Stimulated activated naive CD4-positive, alpha-beta T cell treated with Interleukin-2 at 50 U/mL for 16 hours (primary cell): ENCODE results near the gene SECISBP2.

ENCODE experiments used
- DNase-seq: peaks from one replicate; lab custom pipeline; 2025; lab: John Stamatoyannopoulos, UW

The SECISBP2 gene

DNA sequence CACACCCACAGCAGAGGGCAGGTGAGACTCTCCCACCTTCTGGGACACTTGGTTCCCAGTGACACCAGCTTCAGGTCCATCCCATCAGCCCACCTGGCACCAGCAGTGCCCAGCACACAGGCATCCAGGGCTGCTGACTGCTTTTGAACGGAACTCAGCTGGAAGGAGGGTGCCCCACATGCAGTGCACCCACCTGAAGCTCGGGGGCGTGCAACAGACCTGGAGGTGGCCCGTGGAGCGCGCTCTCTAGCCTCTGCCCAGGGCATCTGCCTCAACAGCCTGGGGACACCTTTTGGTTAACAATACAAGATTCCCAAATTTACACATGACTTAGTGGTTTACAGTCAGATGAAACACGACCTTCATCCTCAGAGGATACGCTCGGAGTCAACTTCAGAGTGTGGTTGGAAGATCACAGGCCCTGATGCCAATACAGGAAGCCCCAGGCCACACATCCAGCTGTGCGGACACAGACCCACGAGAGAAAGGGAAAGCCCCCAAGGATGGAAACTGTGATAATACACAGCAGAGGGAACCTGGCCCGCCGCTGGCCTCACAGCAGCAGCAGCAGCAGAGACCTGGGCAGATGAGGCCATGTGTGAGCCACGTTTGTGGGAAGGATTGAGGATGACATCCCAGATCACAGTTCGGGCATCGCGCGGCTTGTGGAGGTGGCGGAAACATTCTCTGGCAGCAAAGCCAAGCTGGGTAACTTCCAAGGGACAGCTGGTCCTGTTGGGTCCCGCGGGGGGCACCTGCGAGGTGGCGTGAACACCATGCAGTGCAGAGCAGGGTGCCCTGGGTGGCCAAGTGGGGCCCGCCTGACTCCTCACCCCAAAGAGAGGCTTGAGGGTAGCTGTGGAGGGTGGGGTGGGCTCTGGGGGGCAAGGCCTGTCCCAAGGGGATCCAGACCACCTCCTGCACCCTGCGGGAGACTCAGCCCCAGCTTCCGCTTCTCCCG is 64.0 kb downstream of the SECISBP2 start:
- no peak for DNase-seq

DNA sequence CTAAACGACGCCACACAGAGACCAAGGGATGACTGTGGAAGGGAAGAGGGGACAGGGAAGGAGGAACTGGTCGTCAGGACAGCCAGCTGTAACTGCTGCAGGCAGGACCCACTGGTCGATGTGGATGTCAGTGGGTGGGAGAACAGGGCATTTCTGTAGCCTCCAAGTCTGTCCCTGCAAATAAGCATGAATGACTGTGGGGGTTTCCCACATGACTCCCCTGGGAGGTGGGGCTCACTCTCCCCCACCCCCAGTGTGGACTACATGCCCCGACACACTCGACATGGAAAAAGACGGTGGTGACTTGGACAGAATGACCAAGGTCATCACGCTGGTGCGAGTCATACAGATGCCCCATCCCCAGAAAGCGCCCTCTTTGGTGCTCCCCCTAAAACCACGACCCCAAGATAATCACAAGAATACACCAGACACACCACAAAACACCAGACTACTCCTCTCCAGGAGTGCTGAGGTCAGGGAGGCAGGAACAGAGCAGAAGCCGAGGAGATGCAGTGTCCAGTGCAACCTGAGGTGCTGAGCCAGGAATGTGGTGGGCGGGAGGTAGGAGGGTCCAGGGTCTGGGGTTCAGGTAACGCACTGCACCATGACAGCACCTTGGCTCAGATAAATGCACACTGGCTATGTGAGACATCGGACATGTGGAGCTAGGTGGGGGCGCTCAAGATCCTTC is 64.9 kb downstream of the SECISBP2 start:
- no peak for DNase-seq

DNA sequence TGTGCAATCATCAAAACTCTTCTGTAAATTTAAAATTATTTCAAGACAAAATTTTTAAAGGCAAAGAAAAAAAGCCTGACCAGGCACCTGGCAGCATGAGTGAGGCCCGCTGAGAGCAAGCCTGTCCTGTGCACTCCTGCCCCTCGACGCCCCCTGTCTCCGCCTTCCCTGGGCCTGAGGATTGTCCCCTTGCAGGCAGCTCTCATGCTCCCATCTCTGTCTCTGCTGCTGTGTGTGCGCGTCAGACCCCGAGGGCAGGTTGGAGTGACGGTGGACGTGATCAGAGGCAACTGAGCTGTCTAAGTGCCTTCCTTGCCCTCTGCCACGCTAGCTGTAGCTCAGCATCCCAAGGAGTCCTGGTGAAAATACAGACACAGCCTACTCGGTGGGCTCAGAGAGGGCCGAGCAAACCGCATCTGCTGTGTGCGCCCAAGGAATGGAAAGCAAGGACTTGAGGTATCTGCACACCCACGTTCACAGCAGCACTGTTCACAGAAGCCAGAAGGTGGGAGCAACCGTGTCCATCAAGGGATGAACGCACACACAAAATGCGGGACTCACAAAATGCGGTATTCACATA is 65.5 kb downstream of the SECISBP2 start:
- no peak for DNase-seq

DNA sequence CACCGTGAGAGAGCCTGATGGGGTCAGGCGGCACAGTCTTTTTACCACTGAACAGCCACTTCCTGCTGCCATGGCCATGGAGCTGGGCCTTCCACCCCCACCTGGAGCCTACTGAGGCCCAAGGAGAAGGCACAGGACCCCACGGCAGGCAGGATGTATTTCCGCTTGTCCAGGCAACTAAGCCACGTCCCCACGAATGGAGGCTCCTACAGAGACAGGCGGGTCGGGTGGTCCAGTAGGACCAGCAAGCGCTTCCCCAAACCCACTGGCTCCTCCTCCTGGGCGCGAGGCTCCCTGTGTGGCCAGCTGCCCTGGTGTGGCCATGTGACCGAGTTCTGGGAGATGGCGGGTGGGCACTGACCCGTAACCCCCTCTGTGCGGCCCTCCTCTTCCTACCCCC is 66.5 kb downstream of the SECISBP2 start:
- DNase-seq = no peak

DNA sequence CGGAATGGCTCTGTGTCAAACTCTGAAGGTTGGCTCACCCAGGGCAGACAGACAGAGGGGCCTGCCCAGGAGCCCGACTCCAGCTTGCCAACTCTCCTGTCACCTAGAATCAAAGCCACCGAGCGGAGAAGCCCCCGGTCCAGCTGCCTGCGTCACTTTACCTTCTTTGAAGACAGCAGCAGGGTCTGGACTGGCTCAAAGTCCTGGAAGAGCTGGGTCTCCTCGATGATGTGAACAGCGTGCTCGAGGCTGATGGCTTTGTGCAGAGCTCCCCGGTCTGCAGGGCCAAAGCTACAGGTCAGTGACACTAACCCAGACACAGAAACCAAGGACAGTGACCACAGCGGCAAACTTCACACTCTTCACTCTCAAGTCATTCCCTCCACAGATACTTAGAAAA is 67.9 kb downstream of the SECISBP2 start:
- DNase-seq = no peak

DNA sequence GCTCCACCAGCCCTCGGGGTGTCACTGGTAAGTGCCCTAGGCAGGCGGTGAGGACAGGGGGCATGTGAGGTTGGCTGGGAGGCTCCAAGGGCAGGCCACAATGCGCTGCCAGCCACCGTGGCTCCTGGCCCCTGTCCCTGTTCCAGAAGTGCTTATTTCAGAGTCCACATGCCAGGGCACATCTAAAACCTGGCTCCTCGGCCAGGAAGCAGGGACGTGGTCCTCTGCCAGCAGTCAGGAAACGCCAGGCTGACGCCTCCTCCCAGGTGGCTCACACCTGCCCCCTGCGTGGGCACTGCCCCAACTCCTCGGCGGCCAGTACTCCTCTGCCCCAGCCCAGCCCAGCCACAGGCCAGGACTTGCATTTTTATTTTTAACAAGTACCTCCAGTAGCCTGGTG is 68.5 kb downstream of the SECISBP2 start:
- no peak for DNase-seq

DNA sequence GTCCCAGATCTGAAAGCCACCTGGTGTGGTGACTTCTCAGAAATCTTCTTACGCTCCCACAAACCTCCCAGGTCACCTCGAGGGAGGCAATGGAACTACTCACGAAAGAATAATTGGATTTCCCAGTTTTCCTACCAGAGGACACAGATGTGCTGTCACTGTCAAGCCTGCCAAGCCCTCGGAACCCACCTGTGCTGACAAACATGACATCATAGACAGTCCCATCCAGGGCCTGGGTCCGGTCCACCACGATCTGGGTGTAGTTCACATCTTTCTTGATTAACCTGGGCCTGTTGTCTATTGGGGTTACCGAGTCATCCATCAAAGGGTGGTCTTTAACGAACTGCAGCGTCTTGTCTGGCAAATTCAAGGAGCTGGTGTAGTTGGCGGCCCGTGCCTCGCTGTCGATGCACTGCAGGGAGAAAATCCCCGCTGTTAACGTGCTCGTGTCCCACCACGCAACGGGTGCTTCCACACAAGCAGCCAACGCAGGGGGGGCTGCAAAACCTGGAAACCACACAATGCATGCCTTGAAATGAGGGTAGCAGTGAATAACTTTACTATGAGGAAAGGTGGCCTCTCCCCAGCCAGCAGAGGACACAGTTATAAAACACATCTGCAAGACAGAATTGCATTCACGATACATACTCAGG is 69.0 kb downstream of the SECISBP2 start:
- DNase-seq = no peak

DNA sequence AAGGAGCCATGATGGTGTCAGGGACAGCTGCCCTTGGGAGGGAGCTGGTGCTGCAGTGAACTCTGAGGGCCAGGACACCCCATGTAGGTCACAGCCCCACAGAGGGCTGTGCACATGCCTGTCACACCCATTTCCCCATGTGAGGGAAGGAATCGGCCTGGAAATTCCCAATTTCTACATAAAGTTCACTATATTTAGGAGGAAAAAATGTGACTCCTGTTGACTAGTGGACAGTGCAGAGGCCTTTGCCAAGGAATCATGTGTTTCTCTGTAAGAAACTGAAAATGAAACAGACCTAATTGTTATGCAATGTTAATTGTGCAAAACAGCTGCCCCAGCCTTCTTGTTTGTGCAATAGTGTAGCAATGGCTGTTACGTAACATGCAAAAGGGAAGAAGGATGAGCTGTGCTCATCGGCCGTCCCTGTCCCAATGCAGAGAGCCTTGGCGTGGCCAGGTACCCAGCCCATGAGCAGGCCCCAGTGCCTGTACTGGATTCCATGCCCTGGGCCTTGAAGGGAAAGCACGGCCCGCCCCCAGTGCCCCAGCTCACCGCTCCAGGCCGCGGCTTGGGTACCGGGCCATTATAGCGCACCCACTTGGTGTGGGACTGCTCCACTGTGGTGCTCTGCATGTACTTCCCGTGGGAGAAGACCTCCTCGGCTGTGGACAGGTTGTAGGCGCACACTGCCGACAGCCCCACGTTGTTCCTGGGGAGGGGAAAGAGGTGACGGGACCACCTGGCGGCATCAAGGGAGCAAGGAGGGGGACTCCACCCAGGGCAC is 70.0 kb downstream of the SECISBP2 start:
- DNase-seq = no peak

DNA sequence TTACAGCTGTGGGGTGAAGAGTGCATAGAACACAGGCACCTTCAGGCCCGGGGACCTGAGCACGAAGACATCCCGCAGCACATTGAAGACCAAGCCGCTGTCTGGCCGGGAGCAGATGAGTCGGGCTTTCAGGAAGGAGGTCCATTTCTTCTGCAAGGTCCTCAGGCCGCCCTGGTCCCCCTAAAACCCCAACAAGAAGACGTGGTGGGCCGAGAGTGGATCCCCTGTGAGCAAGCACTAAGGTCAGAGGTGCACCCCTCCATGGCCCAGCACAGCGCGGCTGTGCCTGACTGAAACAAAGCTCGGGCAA is 70.5 kb downstream of the SECISBP2 start:
- DNase-seq = no peak

DNA sequence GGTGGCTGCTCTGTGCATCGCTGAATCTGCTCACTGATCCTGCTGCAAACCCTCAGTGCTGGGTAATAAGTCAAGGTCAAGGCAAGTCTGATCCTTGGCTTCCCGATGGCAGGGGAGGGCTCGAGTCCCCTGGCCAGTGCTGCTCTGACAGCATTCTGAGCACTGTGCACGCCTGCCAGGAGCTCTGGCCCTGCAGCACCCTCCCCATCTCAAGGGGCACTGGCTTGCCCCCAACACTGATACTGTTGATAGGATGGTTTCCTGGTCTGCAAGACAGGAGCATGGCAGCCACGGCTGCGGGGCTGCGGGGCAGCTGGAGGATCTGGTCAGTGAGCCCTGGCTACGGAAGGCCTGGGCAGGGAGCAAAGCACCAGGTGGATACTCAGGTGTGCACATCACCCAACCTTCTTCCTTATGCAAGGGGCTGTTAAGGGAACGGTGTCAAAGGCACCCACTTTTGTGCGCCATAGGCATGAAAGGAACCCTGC is 71.8 kb downstream of the SECISBP2 start:
- no peak for DNase-seq

DNA sequence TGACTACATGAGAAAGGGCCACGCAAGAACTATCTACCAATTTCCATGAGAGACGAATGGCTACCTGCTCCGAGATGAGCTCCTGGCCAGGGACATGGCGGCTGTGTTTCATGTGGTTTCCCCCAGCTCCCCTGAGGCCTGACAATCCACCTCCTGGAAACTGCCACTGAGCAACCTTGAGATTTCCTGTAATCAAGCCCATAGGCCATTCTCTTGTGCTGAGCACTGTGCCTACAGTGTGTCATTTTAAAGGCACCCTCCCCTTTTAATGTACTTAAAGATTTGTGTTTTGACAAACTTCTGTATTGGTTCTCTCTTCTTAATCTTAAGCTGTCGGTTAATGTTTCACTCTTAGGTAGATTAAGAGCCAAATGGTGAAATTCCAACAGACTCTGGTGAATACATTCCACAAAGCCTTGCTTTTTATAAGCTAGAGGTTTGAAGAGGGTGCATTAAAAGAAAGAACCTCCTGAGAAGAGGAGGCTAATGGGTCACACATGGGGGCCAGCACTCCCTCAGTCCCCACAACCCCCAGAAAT is 72.3 kb downstream of the SECISBP2 start:
- no peak for DNase-seq

DNA sequence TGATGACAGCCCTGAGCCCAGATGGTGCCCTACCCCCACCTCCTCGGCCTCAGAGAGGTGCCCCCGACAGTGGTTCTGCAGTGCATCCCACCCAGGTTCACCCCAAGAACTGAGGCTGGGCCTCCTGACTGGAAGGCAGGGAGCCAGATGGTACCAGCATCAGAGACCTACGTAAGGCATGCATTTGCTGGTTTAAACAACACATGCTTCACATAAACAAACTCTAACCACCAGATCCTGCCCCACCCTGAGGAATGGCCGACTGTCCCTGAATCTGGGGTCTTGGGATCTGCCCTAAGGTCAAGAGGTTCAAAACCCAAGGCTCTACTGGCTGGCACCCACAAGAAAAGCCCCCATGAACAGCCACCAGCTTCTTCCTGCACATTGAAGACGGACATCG is 73.3 kb downstream of the SECISBP2 start:
- no peak for DNase-seq

DNA sequence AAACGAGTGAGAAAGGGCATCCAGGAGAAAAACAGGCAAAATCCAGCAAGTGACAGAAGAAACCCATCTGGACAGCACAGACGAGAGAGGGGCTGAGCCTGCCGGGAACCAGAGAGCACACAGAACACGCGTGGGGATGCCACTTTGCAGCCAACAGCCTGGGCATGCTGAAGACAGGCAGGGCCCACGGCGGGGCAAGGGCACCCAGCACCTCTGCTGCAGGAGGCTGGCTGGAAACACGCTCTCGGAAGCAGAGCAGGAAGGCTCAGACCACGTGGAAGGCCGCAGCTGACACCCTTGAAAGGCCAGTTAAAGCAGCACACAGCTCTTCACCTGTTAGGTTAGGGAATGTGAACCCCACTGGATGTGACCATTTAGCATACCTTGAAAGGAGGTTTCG is 76.1 kb downstream of the SECISBP2 start:
- no peak for DNase-seq

DNA sequence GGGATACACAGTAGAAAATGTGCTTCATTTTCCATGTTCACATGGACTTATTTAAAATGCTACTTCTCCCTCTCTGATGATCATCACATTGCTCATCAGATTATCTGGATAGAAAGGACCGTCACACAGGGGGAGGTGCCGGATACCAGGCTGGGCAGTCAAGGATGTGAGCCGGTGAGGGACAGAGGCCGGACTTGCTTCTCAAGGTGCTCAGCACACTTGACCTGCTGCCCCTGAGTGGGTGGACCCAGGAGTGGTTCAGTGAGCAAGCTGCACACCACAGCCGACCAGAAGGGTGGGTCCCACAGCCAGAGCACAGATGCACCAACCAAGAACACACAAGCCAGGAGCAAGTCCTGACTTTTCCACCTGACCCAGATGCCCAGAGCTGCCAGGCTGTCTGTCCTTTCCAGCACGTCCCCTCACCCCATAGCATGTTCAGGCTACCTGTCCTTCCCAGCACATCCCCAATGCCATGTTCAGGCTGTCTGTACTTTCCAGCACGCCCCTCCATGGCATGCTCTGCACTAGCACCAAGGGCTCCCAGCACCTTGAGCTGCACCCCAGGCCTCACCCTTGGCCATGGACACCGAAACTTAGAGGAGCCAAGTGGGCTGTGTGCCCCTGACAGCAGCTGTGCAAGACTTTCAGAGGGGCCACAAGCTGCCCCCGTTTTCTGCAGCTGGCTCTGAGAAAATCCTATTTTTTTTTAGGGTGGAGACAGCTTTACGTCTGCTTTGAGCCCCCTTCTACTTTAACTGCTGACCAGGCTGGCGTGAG is 77.8 kb downstream of the SECISBP2 start:
- no peak for DNase-seq

DNA sequence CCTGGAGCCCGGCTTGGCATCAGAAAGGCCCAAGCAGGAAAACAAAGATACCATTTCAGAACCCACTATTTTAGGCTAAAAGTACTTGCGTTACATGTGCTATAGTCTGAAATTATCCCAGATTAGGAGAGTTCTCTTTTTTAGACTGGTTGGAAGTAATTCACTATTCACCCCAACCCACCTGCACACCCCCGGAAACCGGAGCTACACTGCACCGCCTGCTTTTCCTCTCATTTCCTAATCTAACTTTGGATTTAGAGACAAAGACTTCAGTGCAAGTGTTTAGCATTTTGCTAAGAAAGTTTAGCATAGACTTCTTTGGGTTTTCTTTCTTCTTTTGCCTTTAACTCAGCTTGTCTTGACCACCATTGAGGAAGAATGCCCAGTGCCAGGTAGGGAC is 79.2 kb downstream of the SECISBP2 start:
- no peak for DNase-seq

DNA sequence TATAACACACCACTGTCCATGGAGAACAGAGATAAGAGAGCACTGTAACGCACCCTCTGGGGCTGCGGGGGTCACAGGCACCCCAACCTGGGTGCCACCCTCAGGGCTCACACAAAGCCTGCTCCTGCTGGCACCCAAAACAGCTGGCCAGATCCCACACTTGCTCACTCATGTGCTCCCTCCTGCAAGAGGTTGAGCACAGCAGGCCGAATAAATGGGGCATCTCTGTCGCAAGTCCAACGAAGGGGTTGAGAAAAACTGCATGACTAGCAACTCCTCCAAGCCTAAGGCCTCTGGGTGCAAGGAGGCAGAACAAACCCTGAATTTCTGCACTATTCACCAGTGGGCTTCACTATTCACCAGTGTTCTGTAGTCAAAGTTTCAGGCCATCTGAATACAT is 80.3 kb downstream of the SECISBP2 start:
- DNase-seq = no peak

DNA sequence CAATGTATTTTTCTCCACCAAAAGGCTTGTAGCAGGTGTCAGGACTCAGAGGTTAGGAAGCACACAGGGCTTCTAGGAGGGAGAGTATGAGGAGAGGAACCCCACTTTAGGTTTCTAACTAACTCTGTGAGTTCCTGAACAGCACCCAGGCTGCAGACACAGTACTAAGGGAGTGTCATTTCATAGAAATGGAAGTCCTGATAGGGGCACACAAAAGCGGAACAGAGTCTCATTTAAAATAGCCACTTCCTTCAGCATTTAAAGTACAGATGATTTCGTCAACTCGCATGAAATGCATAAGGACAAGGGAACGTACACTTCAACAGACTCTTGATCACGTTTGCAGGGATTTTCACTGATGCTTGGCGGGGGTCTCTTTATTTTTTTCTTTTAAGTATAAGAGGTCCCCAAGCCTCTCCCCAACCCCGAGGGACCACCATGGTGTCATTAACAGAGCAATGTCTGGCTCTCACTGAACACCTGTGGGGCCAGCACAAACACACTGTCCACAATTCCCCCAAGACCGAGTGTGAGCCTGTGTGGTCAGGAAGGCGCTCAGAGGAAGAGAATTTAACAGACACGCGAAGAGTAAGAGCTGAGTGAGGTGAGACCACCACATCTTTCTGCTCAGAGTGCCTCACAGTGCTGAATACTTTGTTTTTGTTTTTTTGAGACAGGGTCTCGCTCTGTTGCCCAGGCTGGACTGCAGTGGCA is 82.3 kb downstream of the SECISBP2 start:
- no peak for DNase-seq

DNA sequence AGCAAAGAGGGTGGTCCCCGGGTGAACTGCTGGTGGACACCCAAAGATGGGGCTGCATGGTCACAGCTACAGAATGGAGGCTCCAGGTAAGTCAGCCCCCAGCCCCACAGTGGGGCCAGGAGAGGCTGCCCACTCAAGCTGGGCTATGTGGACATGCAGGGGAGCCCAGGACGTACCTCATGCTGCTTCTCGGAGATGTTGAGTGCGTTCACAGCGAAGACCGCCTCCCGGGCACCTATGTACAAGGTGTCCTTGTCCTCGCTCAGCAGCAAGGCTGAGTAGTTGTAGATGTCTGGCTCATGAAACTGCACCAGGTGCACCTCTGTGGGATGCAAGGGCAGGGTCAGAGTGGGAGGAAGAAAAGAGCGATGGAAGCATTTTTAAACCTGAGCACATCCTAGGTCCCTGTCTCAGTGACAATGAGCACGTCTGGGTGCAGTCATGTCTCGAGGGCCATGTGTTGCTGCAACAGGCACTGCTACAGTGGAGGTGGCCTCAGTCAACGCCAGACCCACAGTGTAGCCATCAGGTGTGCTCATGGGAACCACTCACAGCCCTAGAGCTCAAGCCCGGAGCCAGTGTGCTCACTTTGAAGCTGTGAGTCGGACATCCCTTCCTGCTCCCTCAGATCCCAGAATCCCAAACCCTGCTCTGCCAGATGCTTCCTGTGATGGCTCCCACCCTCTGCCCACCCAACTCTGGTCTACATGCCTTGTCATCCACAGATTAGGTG is 84.6 kb downstream of the SECISBP2 start:
- DNase-seq = no peak

DNA sequence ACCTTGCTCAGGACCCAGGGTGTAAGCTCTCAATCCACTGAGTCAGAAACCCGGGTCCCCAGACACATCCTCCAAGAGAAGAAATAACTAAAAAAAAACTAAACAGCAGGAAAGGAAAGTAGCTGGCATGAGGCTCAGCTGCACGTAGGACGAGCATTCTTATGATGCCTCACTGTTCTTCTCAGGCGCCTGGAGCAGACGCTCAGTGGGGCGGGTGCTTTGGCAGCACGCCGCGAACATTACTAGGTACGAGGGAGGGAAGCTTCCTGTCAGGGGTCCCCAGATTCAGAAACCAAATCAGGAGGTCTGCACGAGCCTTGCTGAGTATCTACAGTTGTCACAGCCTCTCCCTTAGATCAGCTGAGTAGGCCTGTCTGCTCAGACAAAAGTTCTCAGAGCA is 85.8 kb downstream of the SECISBP2 start:
- no peak for DNase-seq
